GM21367 (cell line): Measurements from ENCODE around the gene CPXM2.

Experiments
- ATAC-seq: cut with Tn5 transposase; IDR thresholded peaks from one replicate; pipeline ENCODE4 v1.9.1; 2021; ENCODE audit not compliant: unreplicated experiment

Gene CPXM2

GRCh38 chr10:123704076-123704475 lies 187.5 kb downstream of the CPXM2 start:
- ATAC-seq = no peak

GRCh38 chr10:123703195-123703790 lies 188.3 kb downstream of the CPXM2 start:
- ATAC-seq = no peak
